ENCODE results near the gene TMEM88.

TMEM88 gene

GRCh38 chr17:7845359-7846062, 9.4 kb upstream of the TMEM88 start:
- DNase-seq: no peak

- no peak for DNase-seq
These were observed 8.7 kb upstream of the TMEM88 start for GRCh38 chr17:7846063-7846735.

- no peak for DNase-seq
These were observed 7.9 kb upstream of the TMEM88 start for GRCh38 chr17:7846765-7847661.

GRCh38 chr17:7848131-7848579, 6.7 kb upstream of the TMEM88 start:
- no peak for DNase-seq

- DNase-seq: no peak
These were observed 6.1 kb upstream of the TMEM88 start for GRCh38 chr17:7848739-7849129.

GRCh38 chr17:7849130-7849750, 5.6 kb upstream of the TMEM88 start:
- no peak for DNase-seq

- DNase-seq: no peak
These were observed 4.9 kb upstream of the TMEM88 start for GRCh38 chr17:7849751-7850504.

GRCh38 chr17:7850701-7851437, 4.0 kb upstream of the TMEM88 start:
- no peak for DNase-seq

- DNase-seq: peak; percentile 94
These were observed 3.2 kb upstream of the TMEM88 start for GRCh38 chr17:7851438-7852261.

- no peak for DNase-seq
These were observed 2.6 kb upstream of the TMEM88 start for GRCh38 chr17:7852262-7852670.

- no peak for DNase-seq
These were observed 1.8 kb upstream of the TMEM88 start for GRCh38 chr17:7852919-7853690.

- DNase-seq: no peak
These were observed 1.2 kb upstream of the TMEM88 start for GRCh38 chr17:7853691-7854038.

- DNase-seq: no peak
These were observed 638 bp upstream of the TMEM88 start for GRCh38 chr17:7854078-7854777.

- no peak for DNase-seq
These were observed 769 bp downstream of the TMEM88 start for GRCh38 chr17:7855660-7856010.

- DNase-seq: no peak
These were observed 1.3 kb downstream of the TMEM88 start for GRCh38 chr17:7856011-7856810.

- DNase-seq: peak; percentile 94
These were observed 2.2 kb downstream of the TMEM88 start, which contains the start of gene NAA38 for GRCh38 chr17:7856811-7857712. TSS of gene NAA38 (minus strand) at chr17:7857559. CDS start at chr17:7857463, 96 bp downstream.

All from activated gamma-delta T cell treated with Interleukin-2 at 50 U/mL for 16 hours (primary cell).